GM12878 (cell line): Measurements from ENCODE around the gene AP3M1. TPM values are rescaled to one million over a fixed set of nuclear protein-coding genes. Genes with fewer than 3 reads are reported as not detected.

Experiments
- ATAC-seq: fragments of 200-7000 bp; cut with Tn5 transposase; 3 replicates; pipeline ENCODE4 v1.9.1; 2020; ENCODE audit warnings: mild to moderate bottlenecking, moderate library complexity
- BruUV-seq: library from RNA; stranded (reverse); fragments of 400-500 nt; replicated peaks from 2 replicates; lab custom pipeline; 2021; lab: Mats Ljungman, UMichigan
- CTCF ChIA-PET: fragments of 300-600 bp; sonication (Branson Sonifier 250); formaldehyde crosslinking; extraction: SDS; loops from one replicate; lab custom pipeline; 2021; ENCODE audit warnings: inconsistent platforms; lab: Yijun Ruan, JAX
- POLR2A ChIA-PET: fragments of 350-600 bp; formaldehyde crosslinking; extraction: SDS; loops from one replicate; lab custom pipeline; 2021; ENCODE audit warnings: inconsistent platforms; lab: Charles Lee
- RAD21 ChIA-PET: fragments of 300-600 bp; sonication (Branson Sonifier 250); formaldehyde crosslinking; loops from one replicate; lab custom pipeline; 2023; ENCODE audit warnings: antibody characterized with exemption; ENCODE audit not compliant: unreplicated experiment; lab: Charles Lee
- SMC1A ChIA-PET: fragments of 300-600 bp; sonication (Branson Sonifier 250); formaldehyde crosslinking; loops from one replicate; lab custom pipeline; 2023; ENCODE audit not compliant: unreplicated experiment, uncharacterized antibody; lab: Charles Lee
- DNase-seq: peaks from one replicate; pipeline ENCODE4 v3.0.0-alpha.2; 2011; ENCODE audit warnings: low read depth, low spot score
- FAIRE-seq: peaks from 3 replicates; lab custom pipeline; 2011; peaks lifted over from hg19 to GRCh38; lab: Jason Lieb, UNC
- H2AFZ ChIP-seq: 2 replicates; pipeline ENCODE4 v1.6.0; 2011; ENCODE audit warnings: low read depth, low read length, control low read depth; ENCODE audit not compliant: control insufficient read depth
- H3K27ac ChIP-seq: 2 replicates; pipeline ENCODE4 v1.5.1; 2011; ENCODE audit warnings: control low read depth; ENCODE audit not compliant: control insufficient read depth, insufficient read depth
- H3K27me3 ChIP-seq, 2 experiments: replicated peaks in 1 of 2; 2 replicates each; pipeline versions ENCODE4 v1.6.0 to v1.6.1; 2011; ENCODE audit warnings: low read length in 1 of 2; ENCODE audit not compliant: control insufficient read depth in 2 of 2, insufficient read depth in 2 of 2
- H3K36me3 ChIP-seq, 2 experiments: 2 replicates each; pipeline ENCODE4 v1.5.1; 2011; ENCODE audit warnings: low read length in 1 of 2; ENCODE audit not compliant: control insufficient read depth in 2 of 2, insufficient read depth in 2 of 2
- H3K4me1 ChIP-seq: 2 replicates; pipeline ENCODE4 v1.6.1; 2011; ENCODE audit warnings: mild to moderate bottlenecking, low read length, moderate library complexity, mixed read lengths; ENCODE audit not compliant: control insufficient read depth, insufficient read depth
- H3K4me2 ChIP-seq: 2 replicates; pipeline ENCODE4 v1.6.0; 2011; ENCODE audit warnings: control low read depth; ENCODE audit not compliant: control insufficient read depth, insufficient read depth
- H3K4me3 ChIP-seq: fragments of 200-600 bp; sonication (generic); 2 replicates; pipeline ENCODE4 v1.5.1; 2016
- H3K79me2 ChIP-seq: 2 replicates; pipeline ENCODE4 v1.6.0; 2011; ENCODE audit warnings: low read length; ENCODE audit not compliant: control insufficient read depth, insufficient read depth
- H3K9ac ChIP-seq: 2 replicates; pipeline ENCODE4 v1.8.0; 2011; ENCODE audit warnings: low read length, control low read depth, mixed read lengths; ENCODE audit not compliant: control insufficient read depth, insufficient read depth
- H3K9me3 ChIP-seq: replicated peaks from 3 replicates; pipeline ENCODE4 v1.5.1; 2011; ENCODE audit warnings: mild to moderate bottlenecking, low read length; ENCODE audit not compliant: control insufficient read depth, insufficient read depth
- H4K20me1 ChIP-seq: 2 replicates; pipeline ENCODE4 v1.6.0; 2011; ENCODE audit not compliant: control insufficient read depth, insufficient read depth
- HDAC6 ChIP-seq: fragments of 200-600 bp; sonication (generic); IDR thresholded peaks from one replicate; pipeline ENCODE4 v1.8.0; 2017; ENCODE audit warnings: antibody characterized with exemption; ENCODE audit not compliant: unreplicated experiment
- IKZF2 ChIP-seq, 2 experiments: fragments of 450-650 bp; IDR thresholded peaks; 2 replicates each; pipeline ENCODE4 v1.6.1; 2017; ENCODE audit warnings: mild to moderate bottlenecking in 2 of 2, moderate library complexity in 2 of 2
- NR2C2 ChIP-seq: IDR thresholded peaks from 2 replicates; pipeline ENCODE4 v1.6.1; 2011; ENCODE audit warnings: borderline replicate concordance, low read depth; ENCODE audit not compliant: control insufficient read depth, insufficient read length
- WGBS: methylation state at CpG from one replicate; pipeline ENCODE4 v1.1.6; 2016; ENCODE audit warnings: low lambda C conversion rate; ENCODE audit not compliant: insufficient replicate concordance, insufficient coverage; ENCODE audit errors: missing lambda C conversion rate; 5-methylcytosine and 5-hydroxymethylcytosine counted together
- in situ Hi-C: fragments of 300-500 bp; cut with MboI; formaldehyde crosslinking; loops from 9 replicates; pipeline ENCODE4 v1.14.3; 2018; ENCODE audit warnings: mixed read lengths
- intact Hi-C: fragments of 100-400 bp; cut with micrococcal nuclease; formaldehyde crosslinking; loops from one replicate; pipeline ENCODE4 v1.14.2; 2022; ENCODE audit not compliant: unreplicated experiment
- polyA plus RNA-seq, 11 experiments: library from polyadenylated mRNA; depleted of rRNA in 4 of 11; unstranded in 6 of 11; stranded (reverse) in 5 of 11; fragments of >200 nt; fragmentation: Nextera tagmentation in 4 of 11; fragmentation: Illumina TruSeq in 1 of 11; extraction: Ambion mirVana in 4 of 11; extraction: Trizol in 1 of 11; gene quantifications; 1 replicate in 1 of 11; 2 replicates in 10 of 11; pipeline versions ENCODE4 v1.2.1 to v1.2.3, GENCODE V29; 2011 to 2016; ENCODE audit warnings: inconsistent platforms in 2 of 11, missing spikeins in 2 of 11, low read depth in 1 of 11
- total RNA-seq, 4 experiments: library from RNA; depleted of rRNA in 3 of 4; stranded (reverse); fragments of >200 nt in 3 of 4; fragmentation: Illumina TruSeq in 1 of 4; extraction: Trizol in 1 of 4; gene quantifications; 2 replicates each; pipeline versions ENCODE4 v1.2.1 to v1.2.3, GENCODE V29; 2013 to 2021

AP3M1 gene
- total and polyA plus RNA-seq, 10 of the 15 experiments (the other 5 are each of a cell fraction or from before 2014, with no cell fraction given), result 22.1 to 83.4 (median 47.7) TPM

- no peak overlapping the region for H3K9ac ChIP-seq
- TF ChIP-seq NR2C2 (no peak), HDAC6 (no peak), IKZF2 (IDR thresholded peaks at IDR 0.05) (no peak)
- TF ChIP-seq, all 136 proteins: peak for 0
- no peaks in the 10 kb centered on the region for H3K79me2 ChIP-seq
- H3K27ac ChIP-seq, result no peak overlapping the region
- no peaks in the 10 kb centered on the region for H3K27me3 ChIP-seq
- H3K9me3 ChIP-seq, result no peaks in the 10 kb centered on the region
- H3K4me2 ChIP-seq, result no peak overlapping the region
- intact Hi-C loops (loop anchor here (1.0 to 2.0 kb wide), 3 partner anchors 23 to 196 kb away; no protein-coding TSS in a partner anchor), in situ Hi-C loops (loop anchor here (25.0 kb wide), 1 partner anchor 195 kb away; no protein-coding TSS in a partner anchor)
- ChIA-PET CTCF (interaction anchor here (0.5 to 8.1 kb wide), 42 partner anchors 9 to 906 kb away, joined by 3 to 154 read pairs (median 4); no protein-coding TSS in a partner anchor), RAD21 (interaction anchor here (0.9 to 6.8 kb wide), 15 partner anchors 13 to 270 kb away, joined by 3 to 105 read pairs (median 6); no protein-coding TSS in a partner anchor), POLR2A (interaction anchor here (0.6 to 1.6 kb wide), 2 partner anchors 121 to 196 kb away, joined by 4 read pairs; no protein-coding TSS in a partner anchor), SMC1A (interaction anchor here (0.7 to 8.5 kb wide), 32 partner anchors 8 to 232 kb away, joined by 3 to 160 read pairs (median 6); partner anchors contain the start of gene VCL)
- no peak for ATAC-seq
- no TSS peak for BruUV-seq
- WGBS, result 62% methylated on average over 5 of the region's 5 CpGs
- no peak overlapping the region for H2AFZ ChIP-seq
- H4K20me1 ChIP-seq, result no peaks in the 10 kb centered on the region
- no peak overlapping the region for H3K4me3 ChIP-seq
- H3K4me1 ChIP-seq, result peaks cover 34% of the 10 kb centered on the region
- no peak for FAIRE-seq
- DNase-seq, result no peak
- no peaks in the 10 kb centered on the region for H3K36me3 ChIP-seq
These were observed 68.5 kb downstream of the AP3M1 start for GRCh38 chr10:74081941-74082718.
